Activated T-helper 17 cell treated with anti-CD3 and anti-CD28 coated beads, Interleukin-2, amount 50 U/mL, for 72 hours (primary cell): ENCODE results near the gene RBM8A. TPM values are rescaled to one million over a fixed set of nuclear protein-coding genes. Genes with fewer than 3 reads are reported as not detected.

Experiments
- ATAC-seq: fragments of 150-1000 bp; cut with Tn5 transposase; replicated peaks from 2 replicates; pipeline ENCODE4 v1.10.0; 2021; ENCODE audit warnings: mild to moderate bottlenecking, moderate library complexity
- H3K27ac Mint-ChIP-seq: one replicate; pipeline ENCODE4 v1.8.0; 2022; ENCODE audit warnings: mixed read lengths
- H3K27me3 Mint-ChIP-seq: one replicate; pipeline ENCODE4 v1.8.0; 2022; ENCODE audit warnings: mixed read lengths
- H3K36me3 Mint-ChIP-seq: one replicate; pipeline ENCODE4 v1.8.0; 2022; ENCODE audit warnings: low read depth, mild to moderate bottlenecking, mixed read lengths
- H3K4me1 Mint-ChIP-seq: one replicate; pipeline ENCODE4 v1.8.0; 2022; ENCODE audit warnings: mixed read lengths
- H3K4me3 Mint-ChIP-seq: one replicate; pipeline ENCODE4 v1.8.0; 2022; ENCODE audit warnings: mild to moderate bottlenecking, mixed read lengths
- H3K9me3 Mint-ChIP-seq: one replicate; pipeline ENCODE4 v1.8.0; 2022; ENCODE audit warnings: mixed read lengths
- total RNA-seq, 2 donors: library from RNA; stranded (reverse); gene quantifications; one replicate each; pipeline ENCODE4 v1.2.3, GENCODE V29; 2022

RBM8A gene
- total RNA-seq = 100 to 1,000 TPM; 222 to 275 TPM

- no peaks in the 10 kb centered on the region for H3K4me1 Mint-ChIP-seq
- no peak within 1 kb of the TSS for H3K27ac Mint-ChIP-seq
- no peak within 1 kb of the TSS for H3K4me3 Mint-ChIP-seq
Measured at GRCh38 chr1:145927063-145927886, at the start of gene RBM8A. Gene RBM8A (minus strand): TSS chr1:145927484. CDS start chr1:145927426, 58 bp downstream.

GRCh38 chr1:145977016-145977415 is 49.7 kb upstream of the RBM8A start:
- Mint-ChIP-seq H3K27ac (no peak overlapping the region), H3K4me1 (peaks cover 3% of the 10 kb centered on the region), H3K4me3 (no peak overlapping the region), H3K27me3 (no peaks in the 10 kb centered on the region), H3K36me3 (peaks cover 13% of the 10 kb centered on the region), H3K9me3 (no peaks in the 10 kb centered on the region)
- no peak for ATAC-seq

More at GRCh38 chr1:145927063-145927886, at the start of gene RBM8A:
- Mint-ChIP-seq H3K36me3 (peaks cover 36% of the 10 kb centered on the region), H3K27me3 (no peaks in the 10 kb centered on the region), H3K9me3 (no peaks in the 10 kb centered on the region)
- peak; percentile 97 for ATAC-seq

- Mint-ChIP-seq H3K9me3 (no peaks in the 10 kb centered on the region), H3K27me3 (no peaks in the 10 kb centered on the region), H3K4me3 (no peak overlapping the region), H3K4me1 (no peaks in the 10 kb centered on the region), H3K27ac (peak overlapping the region; percentile 14), H3K36me3 (peaks cover 13% of the 10 kb centered on the region)
- no peak for ATAC-seq
Measured at GRCh38 chr1:145975216-145975615, 47.9 kb upstream of the RBM8A start.

GRCh38 chr1:145974721-145975120 is 47.4 kb upstream of the RBM8A start:
- no peaks in the 10 kb centered on the region for H3K4me1 Mint-ChIP-seq
- peak overlapping the region; percentile 14 for H3K27ac Mint-ChIP-seq
- no peak overlapping the region for H3K4me3 Mint-ChIP-seq
- H3K27me3 Mint-ChIP-seq = no peaks in the 10 kb centered on the region
- H3K9me3 Mint-ChIP-seq = no peaks in the 10 kb centered on the region
- no peak for ATAC-seq
- H3K36me3 Mint-ChIP-seq = peaks cover 13% of the 10 kb centered on the region

- Mint-ChIP-seq H3K4me3 (no peak overlapping the region), H3K27ac (no peak overlapping the region), H3K9me3 (no peaks in the 10 kb centered on the region), H3K4me1 (no peaks in the 10 kb centered on the region), H3K36me3 (peaks cover 6% of the 10 kb centered on the region), H3K27me3 (no peaks in the 10 kb centered on the region)
- ATAC-seq = no peak
Measured at GRCh38 chr1:145972580-145972979, 45.3 kb upstream of the RBM8A start.

GRCh38 chr1:145967288-145967687 is 40.0 kb upstream of the RBM8A start:
- Mint-ChIP-seq H3K27ac (no peak overlapping the region), H3K9me3 (no peaks in the 10 kb centered on the region), H3K36me3 (peaks cover 8% of the 10 kb centered on the region), H3K4me1 (peaks cover 13% of the 10 kb centered on the region), H3K27me3 (no peaks in the 10 kb centered on the region), H3K4me3 (no peak overlapping the region)
- ATAC-seq = no peak

GRCh38 chr1:145965119-145965744 is 37.9 kb upstream of the RBM8A start:
- no peak for ATAC-seq
- H3K27me3 Mint-ChIP-seq = no peaks in the 10 kb centered on the region
- H3K9me3 Mint-ChIP-seq = no peaks in the 10 kb centered on the region
- H3K27ac Mint-ChIP-seq = peak overlapping the region; percentile 93
- H3K4me3 Mint-ChIP-seq = peak overlapping the region; percentile 95
- peaks cover 16% of the 10 kb centered on the region for H3K36me3 Mint-ChIP-seq
- peaks cover 13% of the 10 kb centered on the region for H3K4me1 Mint-ChIP-seq

- Mint-ChIP-seq H3K27me3 (no peaks in the 10 kb centered on the region), H3K36me3 (peaks cover 16% of the 10 kb centered on the region), H3K9me3 (no peaks in the 10 kb centered on the region), H3K4me1 (peaks cover 17% of the 10 kb centered on the region), H3K4me3 (peak within 1 kb of the TSS; percentile 95), H3K27ac (peak within 1 kb of the TSS; percentile 93)
- ATAC-seq = peak; percentile 92
Measured at GRCh38 chr1:145964328-145965118, 37.2 kb upstream of the RBM8A start, which contains the start of the genes ANKRD34A and POLR3GL. Gene ANKRD34A (minus strand): TSS chr1:145964575. CDS start chr1:145961759, 2,816 bp downstream. Gene POLR3GL (plus strand): TSS chr1:145964690. CDS start chr1:145974866, 10,176 bp downstream.

GRCh38 chr1:145963265-145964019 is 36.2 kb upstream of the RBM8A start:
- Mint-ChIP-seq H3K36me3 (peaks cover 16% of the 10 kb centered on the region), H3K9me3 (no peaks in the 10 kb centered on the region), H3K4me1 (peaks cover 26% of the 10 kb centered on the region), H3K27ac (peak overlapping the region; percentile 93), H3K27me3 (no peaks in the 10 kb centered on the region), H3K4me3 (peak overlapping the region; percentile 95)
- no peak for ATAC-seq

GRCh38 chr1:145962157-145963102 is 35.1 kb upstream of the RBM8A start:
- Mint-ChIP-seq H3K27me3 (no peaks in the 10 kb centered on the region), H3K27ac (peak overlapping the region; percentile 93), H3K36me3 (peaks cover 12% of the 10 kb centered on the region), H3K4me1 (peaks cover 30% of the 10 kb centered on the region), H3K9me3 (no peaks in the 10 kb centered on the region), H3K4me3 (peak overlapping the region; percentile 95)
- ATAC-seq = peak; percentile 1

- H3K4me3 Mint-ChIP-seq = peak overlapping the region; percentile 95
- no peaks in the 10 kb centered on the region for H3K9me3 Mint-ChIP-seq
- H3K36me3 Mint-ChIP-seq = peaks cover 16% of the 10 kb centered on the region
- H3K27ac Mint-ChIP-seq = peak overlapping the region; percentile 93
- ATAC-seq = peak; percentile 2
- H3K4me1 Mint-ChIP-seq = peaks cover 30% of the 10 kb centered on the region
- no peaks in the 10 kb centered on the region for H3K27me3 Mint-ChIP-seq
Measured at GRCh38 chr1:145961425-145962156, 34.3 kb upstream of the RBM8A start.

GRCh38 chr1:145961109-145961424 is 33.8 kb upstream of the RBM8A start:
- Mint-ChIP-seq H3K4me3 (peak overlapping the region; percentile 95), H3K36me3 (peaks cover 16% of the 10 kb centered on the region), H3K4me1 (peaks cover 31% of the 10 kb centered on the region), H3K9me3 (no peaks in the 10 kb centered on the region), H3K27ac (peak overlapping the region; percentile 93), H3K27me3 (no peaks in the 10 kb centered on the region)
- ATAC-seq = no peak
